ENCODE data around the gene FAM32A. TPM values are rescaled to one million over a fixed set of nuclear protein-coding genes. Genes with fewer than 3 reads are reported as not detected.

The FAM32A gene
- total RNA-seq, 1 experiment from 2014 or later, result 113 TPM

GRCh38 chr19:16190198-16190597, 5.0 kb downstream of the FAM32A start:
- Mint-ChIP-seq H3K4me3 (ENCODE audit: unreplicated experiment) (no peak overlapping the region), H3K9me3 (ENCODE audit: unreplicated experiment) (no peaks in the 10 kb centered on the region), H3K27ac (ENCODE audit: unreplicated experiment) (peak overlapping the region; percentile 96), H3K4me1 (ENCODE audit: low read depth, unreplicated experiment) (peaks cover 22% of the 10 kb centered on the region), H3K36me3 (ENCODE audit: insufficient read depth, unreplicated experiment) (peaks cover 73% of the 10 kb centered on the region), H3K27me3 (ENCODE audit: insufficient read depth, unreplicated experiment) (no peaks in the 10 kb centered on the region)
- no peaks in the 10 kb centered on the region for H3K9me3 ChIP-seq
- H3K27me3 ChIP-seq (replicated peaks; ENCODE audit: control insufficient read depth, insufficient read depth, low read length), result no peaks in the 10 kb centered on the region
- H3K4me1 ChIP-seq, result peaks cover 22% of the 10 kb centered on the region
- no peak for DNase-seq
- ChIA-PET CTCF (interaction anchor here (0.6 to 1.2 kb wide), 2 partner anchors 22 to 165 kb away, joined by 3 to 4 read pairs; no protein-coding TSS in a partner anchor), POLR2A (no interaction called here)
- no peak for TF ChIP-seq CTCF (IDR thresholded peaks at IDR 0.05; ENCODE audit: insufficient read depth in 1 of 2, low read depth in 1 of 2, low read length in 1 of 2, severe bottlenecking in 1 of 2, unreplicated experiment in 1 of 2)
- no TSS peak for BruUV-seq (replicated peaks)
- peaks cover 16% of the 10 kb centered on the region for H3K36me3 ChIP-seq (ENCODE audit: control insufficient read depth, insufficient read depth, low read length)
- intact Hi-C loops (cut with micrococcal nuclease; ENCODE audit: unreplicated experiment), result no loop called here
- no peak overlapping the region for H3K4me3 ChIP-seq (ENCODE audit: low read depth, low read length)

GRCh38 chr19:16190736-16191135, 5.5 kb downstream of the FAM32A start:
- TSS peak; percentile 61 for BruUV-seq (replicated peaks)
- no peaks in the 10 kb centered on the region for H3K9me3 ChIP-seq
- peaks cover 16% of the 10 kb centered on the region for H3K36me3 ChIP-seq (ENCODE audit: control insufficient read depth, insufficient read depth, low read length)
- TF ChIP-seq CTCF (IDR thresholded peaks at IDR 0.05; ENCODE audit: insufficient read depth in 1 of 2, low read depth in 1 of 2, low read length in 1 of 2, severe bottlenecking in 1 of 2, unreplicated experiment in 1 of 2), result no peak
- H3K4me3 Mint-ChIP-seq (ENCODE audit: unreplicated experiment), result no peak overlapping the region
- H3K27me3 ChIP-seq (replicated peaks; ENCODE audit: control insufficient read depth, insufficient read depth, low read length), result no peaks in the 10 kb centered on the region
- no peaks in the 10 kb centered on the region for H3K9me3 Mint-ChIP-seq (ENCODE audit: unreplicated experiment)
- peaks cover 72% of the 10 kb centered on the region for H3K36me3 Mint-ChIP-seq (ENCODE audit: insufficient read depth, unreplicated experiment)
- POLR2A ChIA-PET, result no interaction called here
- no peak overlapping the region for H3K4me3 ChIP-seq (ENCODE audit: low read depth, low read length)
- CTCF ChIA-PET, result interaction anchor here (1.2 kb wide), 1 partner anchor 165 kb away, joined by 4 read pairs; no protein-coding TSS in a partner anchor
- no peak for DNase-seq
- peaks cover 23% of the 10 kb centered on the region for H3K4me1 ChIP-seq
- intact Hi-C loops (cut with micrococcal nuclease; ENCODE audit: unreplicated experiment), result no loop called here
- H3K27me3 Mint-ChIP-seq (ENCODE audit: insufficient read depth, unreplicated experiment), result no peaks in the 10 kb centered on the region
- H3K4me1 Mint-ChIP-seq (ENCODE audit: low read depth, unreplicated experiment), result peaks cover 22% of the 10 kb centered on the region
- peak overlapping the region; percentile 96 for H3K27ac Mint-ChIP-seq (ENCODE audit: unreplicated experiment)

- POLR2A ChIA-PET, result no interaction called here
- Histone ChIP-seq H3K4me1 (peaks cover 26% of the 10 kb centered on the region), H3K9me3 (no peaks in the 10 kb centered on the region), H3K36me3 (ENCODE audit: control insufficient read depth, insufficient read depth, low read length) (peaks cover 16% of the 10 kb centered on the region), H3K27me3 (replicated peaks; ENCODE audit: control insufficient read depth, insufficient read depth, low read length) (no peaks in the 10 kb centered on the region), H3K4me3 (ENCODE audit: low read depth, low read length) (no peak overlapping the region)
- Mint-ChIP-seq H3K27me3 (ENCODE audit: insufficient read depth, unreplicated experiment) (no peaks in the 10 kb centered on the region), H3K4me3 (ENCODE audit: unreplicated experiment) (peak overlapping the region; percentile 13), H3K36me3 (ENCODE audit: insufficient read depth, unreplicated experiment) (peaks cover 67% of the 10 kb centered on the region), H3K9me3 (ENCODE audit: unreplicated experiment) (no peaks in the 10 kb centered on the region), H3K27ac (ENCODE audit: unreplicated experiment) (peak overlapping the region; percentile 96), H3K4me1 (ENCODE audit: low read depth, unreplicated experiment) (peaks cover 22% of the 10 kb centered on the region)
- intact Hi-C loops (cut with micrococcal nuclease; ENCODE audit: unreplicated experiment), result no loop called here
- TF ChIP-seq CTCF (IDR thresholded peaks at IDR 0.05; ENCODE audit: insufficient read depth in 1 of 2, low read depth in 1 of 2, low read length in 1 of 2, severe bottlenecking in 1 of 2, unreplicated experiment in 1 of 2), result peak in 1 of 2 experiments; percentile 9
- CTCF ChIA-PET, result interaction anchor here (0.6 to 1.2 kb wide), 2 partner anchors 166 to 192 kb away, joined by 4 read pairs; no protein-coding TSS in a partner anchor
- peak; percentile 80 to 81 for DNase-seq
- BruUV-seq (replicated peaks), result TSS peak; percentile 9
Observed at GRCh38 chr19:16191216-16191908, 6.2 kb downstream of the FAM32A start.

Measured in Caco-2 (cell line).